HCT116 (cell line): Measurements from ENCODE around the gene SNRNP70.

ENCODE experiments used
- EZH2 ChIP-seq: fragments of 200-600 bp; sonication (generic); IDR thresholded peaks from 2 replicates; pipeline ENCODE4 v1.6.1; 2017; ENCODE audit warnings: antibody characterized with exemption, mixed run types
- TF ChIP-seq, protein P1 (sequence below), 3 experiments: fragments of 200-600 bp in 1 of 3; sonication (generic) in 1 of 3; IDR thresholded peaks in 2 of 3; conservative IDR thresholded peaks in 1 of 3; 2 replicates each; pipeline ENCODE4 v1.5.1; 2012 to 2017; ENCODE audit warnings: low read depth in 2 of 3, low read length in 2 of 3, antibody characterized with exemption in 1 of 3, borderline replicate concordance in 1 of 3, control low read depth in 1 of 3, mild to moderate bottlenecking in 1 of 3, mixed read lengths in 1 of 3, mixed run types in 1 of 3, moderate library complexity in 1 of 3; ENCODE audit not compliant: insufficient read depth in 1 of 3

DNA sequence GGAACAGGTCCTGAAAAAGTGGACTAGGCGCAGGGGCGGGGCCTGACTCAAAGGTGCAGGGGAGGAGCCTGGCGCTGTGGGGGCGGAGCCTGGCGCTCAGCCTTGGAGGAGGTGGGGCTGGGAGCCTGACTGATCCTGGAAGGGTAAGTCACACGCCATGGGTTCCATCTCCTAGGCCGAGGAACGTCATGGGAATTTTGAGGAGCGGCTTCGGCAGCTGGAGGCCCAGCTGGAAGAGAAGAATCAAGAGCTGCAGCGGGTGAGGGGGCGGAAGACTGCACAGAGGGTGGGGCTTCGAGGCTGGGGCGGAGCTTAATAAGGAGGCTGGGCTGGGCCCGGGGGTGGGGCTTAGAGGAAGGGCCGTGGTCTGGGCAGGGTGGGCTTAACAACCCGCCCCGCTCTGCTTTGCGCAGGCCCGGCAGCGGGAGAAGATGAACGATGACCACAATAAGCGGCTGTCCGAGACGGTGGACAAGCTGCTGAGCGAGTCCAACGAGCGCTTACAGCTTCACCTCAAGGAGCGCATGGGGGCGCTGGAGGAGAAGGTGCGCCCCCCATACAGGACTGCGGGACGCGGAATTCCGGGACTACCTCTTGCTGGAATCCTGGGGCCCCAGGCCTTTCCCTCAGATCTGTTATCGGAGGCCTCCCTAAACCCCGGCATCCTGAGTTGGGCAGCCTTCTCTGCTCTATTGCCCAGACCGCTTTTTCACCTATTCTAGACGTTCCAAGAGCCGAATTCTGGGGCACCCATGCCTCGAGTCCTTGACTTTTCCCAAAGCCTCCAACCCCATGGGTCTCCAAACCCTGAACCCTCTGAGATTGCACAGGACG, 48.6 kb downstream of the SNRNP70 start:
- TF ChIP-seq, protein P1, sequence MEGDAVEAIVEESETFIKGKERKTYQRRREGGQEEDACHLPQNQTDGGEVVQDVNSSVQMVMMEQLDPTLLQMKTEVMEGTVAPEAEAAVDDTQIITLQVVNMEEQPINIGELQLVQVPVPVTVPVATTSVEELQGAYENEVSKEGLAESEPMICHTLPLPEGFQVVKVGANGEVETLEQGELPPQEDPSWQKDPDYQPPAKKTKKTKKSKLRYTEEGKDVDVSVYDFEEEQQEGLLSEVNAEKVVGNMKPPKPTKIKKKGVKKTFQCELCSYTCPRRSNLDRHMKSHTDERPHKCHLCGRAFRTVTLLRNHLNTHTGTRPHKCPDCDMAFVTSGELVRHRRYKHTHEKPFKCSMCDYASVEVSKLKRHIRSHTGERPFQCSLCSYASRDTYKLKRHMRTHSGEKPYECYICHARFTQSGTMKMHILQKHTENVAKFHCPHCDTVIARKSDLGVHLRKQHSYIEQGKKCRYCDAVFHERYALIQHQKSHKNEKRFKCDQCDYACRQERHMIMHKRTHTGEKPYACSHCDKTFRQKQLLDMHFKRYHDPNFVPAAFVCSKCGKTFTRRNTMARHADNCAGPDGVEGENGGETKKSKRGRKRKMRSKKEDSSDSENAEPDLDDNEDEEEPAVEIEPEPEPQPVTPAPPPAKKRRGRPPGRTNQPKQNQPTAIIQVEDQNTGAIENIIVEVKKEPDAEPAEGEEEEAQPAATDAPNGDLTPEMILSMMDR (IDR thresholded peaks at IDR 0.05 in 2 of 3, conservative IDR thresholded peaks at IDR 0.05 in 1 of 3; ENCODE audit: borderline replicate concordance in 1 of 3, insufficient read depth in 1 of 3, low read depth in 2 of 3, low read length in 2 of 3) = no peak
- no peak for TF ChIP-seq EZH2
